Measurements from ENCODE around the gene TOM1L1.

- TF ChIP-seq, protein P1, sequence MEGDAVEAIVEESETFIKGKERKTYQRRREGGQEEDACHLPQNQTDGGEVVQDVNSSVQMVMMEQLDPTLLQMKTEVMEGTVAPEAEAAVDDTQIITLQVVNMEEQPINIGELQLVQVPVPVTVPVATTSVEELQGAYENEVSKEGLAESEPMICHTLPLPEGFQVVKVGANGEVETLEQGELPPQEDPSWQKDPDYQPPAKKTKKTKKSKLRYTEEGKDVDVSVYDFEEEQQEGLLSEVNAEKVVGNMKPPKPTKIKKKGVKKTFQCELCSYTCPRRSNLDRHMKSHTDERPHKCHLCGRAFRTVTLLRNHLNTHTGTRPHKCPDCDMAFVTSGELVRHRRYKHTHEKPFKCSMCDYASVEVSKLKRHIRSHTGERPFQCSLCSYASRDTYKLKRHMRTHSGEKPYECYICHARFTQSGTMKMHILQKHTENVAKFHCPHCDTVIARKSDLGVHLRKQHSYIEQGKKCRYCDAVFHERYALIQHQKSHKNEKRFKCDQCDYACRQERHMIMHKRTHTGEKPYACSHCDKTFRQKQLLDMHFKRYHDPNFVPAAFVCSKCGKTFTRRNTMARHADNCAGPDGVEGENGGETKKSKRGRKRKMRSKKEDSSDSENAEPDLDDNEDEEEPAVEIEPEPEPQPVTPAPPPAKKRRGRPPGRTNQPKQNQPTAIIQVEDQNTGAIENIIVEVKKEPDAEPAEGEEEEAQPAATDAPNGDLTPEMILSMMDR (IDR thresholded peaks at IDR 0.05), result no peak
- no peak for TF ChIP-seq POLR2A (IDR thresholded peaks at IDR 0.05)
Measured at GRCh38 chr17:54888981-54889380, 11.7 kb upstream of the TOM1L1 start.

Data from right lobe of liver (tissue), 4 donors.